Immature natural killer cell (primary cell): ENCODE data around the gene LSMEM2. TPM values are rescaled to one million over a fixed set of nuclear protein-coding genes. Genes with fewer than 3 reads are reported as not detected.
A peak's percentile ranks its signal among the peaks of the same experiment; 100 is the strongest.

Source experiments
- DNase-seq, 3 donors: peaks; one replicate each; pipeline ENCODE4 v3.0.0; 2022; ENCODE audit warnings: mixed read lengths in 1 of 3
- H3K27ac Mint-ChIP-seq, 6 donors: one replicate each; pipeline ENCODE4 v1.8.0; 2020; ENCODE audit warnings: mixed read lengths in 6 of 6, mild to moderate bottlenecking in 5 of 6, inconsistent platforms in 4 of 6, moderate library complexity in 3 of 6
- H3K27me3 Mint-ChIP-seq, 3 donors: one replicate each; pipeline ENCODE4 v1.8.0; 2020 to 2021; ENCODE audit warnings: low read depth in 3 of 3, mild to moderate bottlenecking in 3 of 3, mixed read lengths in 3 of 3, moderate library complexity in 3 of 3, inconsistent platforms in 1 of 3
- H3K36me3 Mint-ChIP-seq, 3 donors: one replicate each; pipeline ENCODE4 v1.8.0; 2020; ENCODE audit warnings: mixed read lengths in 3 of 3, inconsistent platforms in 2 of 3, mild to moderate bottlenecking in 2 of 3
- H3K4me1 Mint-ChIP-seq, 2 donors: one replicate each; pipeline ENCODE4 v1.8.0; 2020; ENCODE audit warnings: inconsistent platforms in 2 of 2, mild to moderate bottlenecking in 2 of 2, mixed read lengths in 2 of 2, moderate library complexity in 1 of 2
- H3K4me3 Mint-ChIP-seq, 5 donors: one replicate each; pipeline ENCODE4 v1.8.0; 2020; ENCODE audit warnings: mild to moderate bottlenecking in 5 of 5, mixed read lengths in 5 of 5, inconsistent platforms in 3 of 5, moderate library complexity in 3 of 5
- H3K9me3 Mint-ChIP-seq, 6 donors: one replicate each; pipeline ENCODE4 v1.8.0; 2020; ENCODE audit warnings: mild to moderate bottlenecking in 6 of 6, mixed read lengths in 6 of 6, inconsistent platforms in 4 of 6, moderate library complexity in 3 of 6
- polyA plus RNA-seq, 3 donors: library from polyadenylated mRNA; unstranded; fragments of 300-500 nt; fragmentation: Illumina TruSeq; gene quantifications; one replicate each; pipeline ENCODE4 v1.2.3, GENCODE V29; 2021

Gene LSMEM2
- polyA plus RNA-seq, 3 donors from 2014 or later = not detected

GRCh38 chr3:50334339-50335075 is 55.6 kb downstream of the LSMEM2 start:
- peaks cover 65 to 66% of the 10 kb centered on the region in 2 donors for H3K4me1 Mint-ChIP-seq
- H3K36me3 Mint-ChIP-seq = peaks cover 15 to 19% (median 16%) of the 10 kb centered on the region in 3 donors
- H3K27ac Mint-ChIP-seq = peak overlapping the region; percentile 93 to 97 (median 95)
- no peaks in the 10 kb centered on the region for H3K9me3 Mint-ChIP-seq
- DNase-seq = no peak
- H3K27me3 Mint-ChIP-seq = peaks cover 11 to 23% (median 22%) of the 10 kb centered on the region in 3 donors
- peak overlapping the region in 4 of 5 donors; percentile 50 to 67 (median 64) for H3K4me3 Mint-ChIP-seq

GRCh38 chr3:50336452-50337174 is 57.7 kb downstream of the LSMEM2 start:
- Mint-ChIP-seq H3K4me3 (peak overlapping the region; percentile 90 to 99 (median 98)), H3K27me3 (peaks cover 16 to 38% (median 31%) of the 10 kb centered on the region in 3 donors), H3K4me1 (peaks cover 70 to 71% of the 10 kb centered on the region in 2 donors), H3K27ac (peak overlapping the region; percentile 95 to 99 (median 96)), H3K36me3 (peaks cover 15 to 22% (median 18%) of the 10 kb centered on the region in 3 donors), H3K9me3 (no peaks in the 10 kb centered on the region)
- no peak for DNase-seq

GRCh38 chr3:50337175-50337861 is 58.4 kb downstream of the LSMEM2 start:
- H3K4me3 Mint-ChIP-seq = peak overlapping the region; percentile 90 to 99 (median 98)
- H3K9me3 Mint-ChIP-seq = no peaks in the 10 kb centered on the region
- H3K27ac Mint-ChIP-seq = peak overlapping the region; percentile 93 to 99 (median 97)
- H3K27me3 Mint-ChIP-seq = peaks cover 16 to 38% (median 31%) of the 10 kb centered on the region in 3 donors
- peaks cover 70 to 74% of the 10 kb centered on the region in 2 donors for H3K4me1 Mint-ChIP-seq
- peaks cover 13 to 22% (median 15%) of the 10 kb centered on the region in 3 donors for H3K36me3 Mint-ChIP-seq
- peak; percentile 93 to 94 (median 93) for DNase-seq

Other genes with a start within 250 kb of the LSMEM2 start
- 10 to 100 TPM; 15.5 to 40.7 (median 21.4) TPM for gene RBM5, start 190.2 kb upstream of the LSMEM2 start, polyA plus RNA-seq
- not detected for gene SEMA3F, start 123.8 kb upstream of the LSMEM2 start, polyA plus RNA-seq
- not detected for gene GNAT1, start 87.5 kb upstream of the LSMEM2 start, polyA plus RNA-seq
- gene SLC38A3, start 73.8 kb upstream of the LSMEM2 start, polyA plus RNA-seq = not detected
- gene GNAI2, start 42.9 kb upstream of the LSMEM2 start, polyA plus RNA-seq = 100 to 1,000 TPM; 550 to 903 (median 902) TPM
- not detected for gene SEMA3B, start 9.9 kb upstream of the LSMEM2 start, polyA plus RNA-seq
- gene IFRD2, start 13.3 kb downstream of the LSMEM2 start, polyA plus RNA-seq = 10 to 100 TPM; 38.0 to 54.3 (median 51.3) TPM
- gene HYAL3, start 20.3 kb downstream of the LSMEM2 start, polyA plus RNA-seq = 1 to 10 TPM; 1.5 to 2.4 (median 2.2) TPM
- gene NAA80, start 20.3 kb downstream of the LSMEM2 start, polyA plus RNA-seq = 10 to 100 TPM in 2 of 3 donors, 1 to 10 TPM in 1; 4.7 to 13.4 (median 10.5) TPM
- gene HYAL1, start 24.5 kb downstream of the LSMEM2 start, polyA plus RNA-seq = under 1 TPM in 2 of 3 donors, not detected in 1; 0.18 to 0.57 TPM
- 10 to 100 TPM in 2 of 3 donors, 1 to 10 TPM in 1; 4.9 to 15.0 (median 10.8) TPM for gene HYAL2, start 43.7 kb downstream of the LSMEM2 start, polyA plus RNA-seq
- gene TUSC2, start 49.1 kb downstream of the LSMEM2 start, polyA plus RNA-seq = 10 to 100 TPM; 42.9 to 70.4 (median 68.4) TPM
- gene RASSF1, start 61.7 kb downstream of the LSMEM2 start, polyA plus RNA-seq = 100 to 1,000 TPM; 172 to 253 (median 187) TPM
- 1 to 10 TPM; 2.3 to 3.7 (median 3.6) TPM for gene ZMYND10, start 66.6 kb downstream of the LSMEM2 start, polyA plus RNA-seq
- 100 to 1,000 TPM in 2 of 3 donors, 10 to 100 TPM in 1; 77.5 to 104 (median 101) TPM for gene NPRL2, start 71.7 kb downstream of the LSMEM2 start, polyA plus RNA-seq
- gene CYB561D2, start 71.8 kb downstream of the LSMEM2 start, polyA plus RNA-seq = 100 to 1,000 TPM; 120 to 158 (median 131) TPM
- gene TMEM115, start 80.4 kb downstream of the LSMEM2 start, polyA plus RNA-seq = 10 to 100 TPM; 27.9 to 48.6 (median 36.6) TPM
- 1 to 10 TPM; 1.5 to 6.0 (median 2.3) TPM for gene CACNA2D2, start 224.5 kb downstream of the LSMEM2 start, polyA plus RNA-seq